Lower lobe of right lung (tissue), 2 donors: ENCODE results near the gene PBX1. TPM values are rescaled to one million over a fixed set of nuclear protein-coding genes. Genes with fewer than 3 reads are reported as not detected.

Experiments used
- ATAC-seq, 2 donors: fragments of 200-7000 bp; cut with Tn5 transposase; one replicate each; pipeline ENCODE4 v1.9.1; 2020 to 2022; ENCODE audit warnings: mild to moderate bottlenecking in 2 of 2, moderate library complexity in 2 of 2
- DNase-seq: peaks from one replicate; pipeline ENCODE4 v3.0.0-alpha.2; 2020
- H3K27ac ChIP-seq: fragments of 200-600 bp; one replicate; pipeline ENCODE4 v1.8.0; 2022
- H3K27me3 ChIP-seq: fragments of 200-600 bp; one replicate; pipeline ENCODE4 v1.8.0; 2022; ENCODE audit warnings: low read depth
- H3K36me3 ChIP-seq: fragments of 200-600 bp; one replicate; pipeline ENCODE4 v1.8.0; 2022; ENCODE audit warnings: mild to moderate bottlenecking
- H3K4me1 ChIP-seq: fragments of 200-600 bp; one replicate; pipeline ENCODE4 v1.8.0; 2022
- H3K4me3 ChIP-seq: fragments of 200-600 bp; one replicate; pipeline ENCODE4 v1.8.0; 2022; ENCODE audit warnings: mild to moderate bottlenecking
- H3K9me3 ChIP-seq: fragments of 200-600 bp; one replicate; pipeline ENCODE4 v1.8.0; 2022
- CTCF ChIP-seq: fragments of 200-600 bp; IDR thresholded peaks from one replicate; pipeline ENCODE4 v1.8.0; 2022; ENCODE audit warnings: antibody characterized with exemption, mild to moderate bottlenecking
- intact Hi-C: fragments of 100-400 bp; cut with DNase I; formaldehyde crosslinking; loops from one replicate; pipeline ENCODE4 v1.11.0; 2022
- total RNA-seq: library from RNA; stranded (reverse); fragmentation: NEBNext Ultra II Directional; extraction: Animal tissue kit (Norgen Biotek cat#: 25700); gene quantifications from one replicate; pipeline ENCODE4 v1.2.1, GENCODE V29; 2021
- donor health status: DM: no; HTN: yes; CAD: no; lungs with severe emphysema.

Gene PBX1
- total RNA-seq, 1 donor from 2014 or later: 58.1 TPM

GRCh38 chr1:164675342-164675904 lies 116.4 kb downstream of the PBX1 start:
- no peak for DNase-seq
- H3K27ac ChIP-seq: no peak overlapping the region
- no peak overlapping the region for H3K4me3 ChIP-seq
- H3K27me3 ChIP-seq: no peaks in the 10 kb centered on the region
- no peak for TF ChIP-seq CTCF
- no peaks in the 10 kb centered on the region for H3K36me3 ChIP-seq
- H3K4me1 ChIP-seq: peaks cover 4% of the 10 kb centered on the region
- ATAC-seq: no peak
- intact Hi-C loops: no loop called here
- H3K9me3 ChIP-seq: no peaks in the 10 kb centered on the region

GRCh38 chr1:164678136-164678700 lies 119.2 kb downstream of the PBX1 start:
- intact Hi-C loops: no loop called here
- Histone ChIP-seq H3K4me1 (no peaks in the 10 kb centered on the region), H3K27ac (no peak overlapping the region), H3K36me3 (no peaks in the 10 kb centered on the region), H3K27me3 (no peaks in the 10 kb centered on the region), H3K4me3 (no peak overlapping the region), H3K9me3 (no peaks in the 10 kb centered on the region)
- ATAC-seq (no peak), DNase-seq (no peak)
- TF ChIP-seq CTCF: no peak

- intact Hi-C loops: no loop called here
- no peak overlapping the region for H3K4me3 ChIP-seq
- H3K27ac ChIP-seq: no peak overlapping the region
- TF ChIP-seq CTCF: no peak
- no peaks in the 10 kb centered on the region for H3K9me3 ChIP-seq
- ATAC-seq (no peak), DNase-seq (no peak)
- no peaks in the 10 kb centered on the region for H3K27me3 ChIP-seq
- H3K4me1 ChIP-seq: no peaks in the 10 kb centered on the region
- no peaks in the 10 kb centered on the region for H3K36me3 ChIP-seq
Measured at GRCh38 chr1:164682570-164682969, 123.6 kb downstream of the PBX1 start.

GRCh38 chr1:164683235-164683634 lies 124.3 kb downstream of the PBX1 start:
- Histone ChIP-seq H3K27ac (no peak overlapping the region), H3K4me3 (no peak overlapping the region), H3K27me3 (no peaks in the 10 kb centered on the region), H3K9me3 (no peaks in the 10 kb centered on the region), H3K4me1 (no peaks in the 10 kb centered on the region), H3K36me3 (no peaks in the 10 kb centered on the region)
- no peak for DNase-seq
- no peak for TF ChIP-seq CTCF
- ATAC-seq: peak in 1 of 2 donors; percentile 71
- intact Hi-C loops: no loop called here

- no peaks in the 10 kb centered on the region for H3K36me3 ChIP-seq
- ATAC-seq: no peak
- H3K4me3 ChIP-seq: no peak overlapping the region
- H3K27ac ChIP-seq: no peak overlapping the region
- H3K27me3 ChIP-seq: no peaks in the 10 kb centered on the region
- TF ChIP-seq CTCF: no peak
- no peaks in the 10 kb centered on the region for H3K4me1 ChIP-seq
- intact Hi-C loops: no loop called here
- no peak for DNase-seq
- H3K9me3 ChIP-seq: no peaks in the 10 kb centered on the region
Measured at GRCh38 chr1:164685266-164686035, 126.5 kb downstream of the PBX1 start.
